Endothelial cell of umbilical vein (primary cell): Measurements from ENCODE around the gene LCAT. TPM values are rescaled to one million over a fixed set of nuclear protein-coding genes. Genes with fewer than 3 reads are reported as not detected.

ENCODE experiments used
- BruUV-seq: library from RNA; stranded (reverse); fragments of 400-500 nt; replicated peaks from 2 replicates; lab custom pipeline; 2021; lab: Mats Ljungman, UMichigan
- CTCF ChIA-PET: fragments of 300-600, 350-600 bp; sonication (Branson Sonifier 250); formaldehyde crosslinking; loops from one replicate; lab custom pipeline; 2021; ENCODE audit warnings: antibody characterized with exemption, inconsistent platforms; lab: Charles Lee
- POLR2A ChIA-PET: fragments of 300-600, 350-600 bp; sonication (Branson Sonifier 250); formaldehyde crosslinking; loops from one replicate; lab custom pipeline; 2021; ENCODE audit warnings: antibody characterized with exemption, inconsistent platforms; lab: Charles Lee
- DNase-seq: peaks from one replicate; pipeline ENCODE4 v3.0.0-alpha.2; 2011; ENCODE audit warnings: low read depth, low spot score
- FAIRE-seq: peaks from 2 replicates; lab custom pipeline; 2011; peaks lifted over from hg19 to GRCh38; lab: Jason Lieb, UNC
- H2AFZ ChIP-seq: 2 replicates; pipeline ENCODE4 v1.6.0; 2012; ENCODE audit warnings: low read depth, low read length, control low read depth, inconsistent platforms
- H3K27ac ChIP-seq: 2 replicates; pipeline ENCODE4 v1.5.1; 2011; ENCODE audit warnings: low read depth, mild to moderate bottlenecking, control low read depth, low read length, moderate library complexity; ENCODE audit not compliant: insufficient read depth
- H3K27me3 ChIP-seq, 2 experiments: 2 replicates each; pipeline versions ENCODE4 v1.6.0 to v1.6.1; 2011; ENCODE audit warnings: low read length in 2 of 2, mixed read lengths in 1 of 2; ENCODE audit not compliant: control insufficient read depth in 2 of 2, insufficient read depth in 2 of 2
- H3K36me3 ChIP-seq, 2 experiments: 2 replicates in 1 of 2; 3 replicates in 1 of 2; pipeline ENCODE4 v1.5.1; 2011; ENCODE audit warnings: low read length in 2 of 2, mild to moderate bottlenecking in 1 of 2, moderate library complexity in 1 of 2; ENCODE audit not compliant: control insufficient read depth in 2 of 2, insufficient read depth in 2 of 2; ENCODE audit errors: extremely low read depth in 1 of 2
- H3K4me1 ChIP-seq: 3 replicates; pipeline ENCODE4 v1.5.1; 2011; ENCODE audit warnings: mild to moderate bottlenecking, low read length; ENCODE audit not compliant: control insufficient read depth, insufficient read depth; ENCODE audit errors: extremely low read depth
- H3K4me2 ChIP-seq: 2 replicates; pipeline ENCODE4 v1.6.1; 2011; ENCODE audit warnings: low read length, control low read depth, mixed read lengths; ENCODE audit not compliant: insufficient read depth
- H3K4me3 ChIP-seq, 3 experiments: fragments of 200-600 bp in 1 of 3; sonication (generic), shearing (Covaris generic) in 1 of 3; replicated peaks in 1 of 3; 2 replicates each; pipeline ENCODE4 v1.5.1; 2011 to 2016; ENCODE audit warnings: control low read depth in 3 of 3, low read length in 3 of 3, mild to moderate bottlenecking in 2 of 3, inconsistent platforms in 1 of 3, low read depth in 1 of 3, moderate library complexity in 1 of 3; ENCODE audit not compliant: insufficient read depth in 1 of 3
- H3K79me2 ChIP-seq: 2 replicates; pipeline ENCODE4 v1.6.0; 2012; ENCODE audit warnings: low read length, inconsistent platforms; ENCODE audit not compliant: control insufficient read depth, insufficient read depth
- H3K9ac ChIP-seq: replicated peaks from 2 replicates; pipeline ENCODE3; 2011; ENCODE audit warnings: low read length, control low read depth; ENCODE audit not compliant: insufficient read depth; ENCODE audit errors: extremely low read depth
- H3K9me1 ChIP-seq: replicated peaks from 3 replicates; pipeline ENCODE4 v1.6.0; 2011; ENCODE audit warnings: mild to moderate bottlenecking, low read length; ENCODE audit not compliant: control insufficient read depth, insufficient read depth; ENCODE audit errors: extremely low read depth
- H3K9me3 ChIP-seq: replicated peaks from 2 replicates; pipeline ENCODE4 v1.5.1; 2012; ENCODE audit warnings: low read length, inconsistent platforms; ENCODE audit not compliant: control insufficient read depth, insufficient read depth
- H4K20me1 ChIP-seq: replicated peaks from 2 replicates; pipeline ENCODE3; 2011; ENCODE audit warnings: mild to moderate bottlenecking, low read length; ENCODE audit not compliant: control insufficient read depth, insufficient read depth; ENCODE audit errors: extremely low read depth
- CTCF ChIP-seq, 2 donors: IDR thresholded peaks; 1 replicate in 1 of 2; 2 replicates in 1 of 2; pipeline ENCODE4 v1.5.1; 2011; ENCODE audit warnings: low read length in 2 of 2, mild to moderate bottlenecking in 2 of 2, moderate library complexity in 2 of 2, control low read depth in 1 of 2, inconsistent platforms in 1 of 2, low read depth in 1 of 2; ENCODE audit not compliant: insufficient read depth in 1 of 2; ENCODE audit errors: extremely low read depth in 1 of 2
- EZH2 ChIP-seq: IDR thresholded peaks from 2 replicates; pipeline ENCODE4 v1.6.1; 2012; ENCODE audit warnings: borderline replicate concordance, low read depth, mild to moderate bottlenecking, moderate library complexity, low read length, inconsistent platforms; ENCODE audit not compliant: severe bottlenecking
- FOS ChIP-seq: IDR thresholded peaks from 2 replicates; pipeline ENCODE4 v1.6.1; 2011; ENCODE audit warnings: mild to moderate bottlenecking, low read length, moderate library complexity, borderline replicate concordance; ENCODE audit not compliant: insufficient read depth
- GATA2 ChIP-seq: IDR thresholded peaks from 2 replicates; pipeline ENCODE4 v1.7.0; 2011; ENCODE audit warnings: low read depth, mild to moderate bottlenecking, moderate library complexity, mixed read lengths, low read length; ENCODE audit not compliant: insufficient read length, insufficient read depth
- JUN ChIP-seq: IDR thresholded peaks from 2 replicates; pipeline ENCODE4 v1.6.1; 2011; ENCODE audit warnings: borderline replicate concordance, low read depth; ENCODE audit not compliant: insufficient read length, insufficient read depth
- MAX ChIP-seq: IDR thresholded peaks from 2 replicates; pipeline ENCODE4 v1.6.1; 2011; ENCODE audit not compliant: insufficient read depth, insufficient read length
- MYC ChIP-seq: IDR thresholded peaks from one replicate; pipeline ENCODE4 v1.6.1; 2011; ENCODE audit warnings: mild to moderate bottlenecking, low read depth, low read length
- POLR2A ChIP-seq: IDR thresholded peaks from 2 replicates; pipeline ENCODE4 v1.6.1; 2012; ENCODE audit warnings: low read depth, mild to moderate bottlenecking, control low read depth, low read length
- POLR2AphosphoS5 ChIP-seq: IDR thresholded peaks from 2 replicates; pipeline ENCODE4 v1.6.1; 2012; ENCODE audit warnings: low read depth, mild to moderate bottlenecking, control low read depth, low read length, moderate library complexity; ENCODE audit not compliant: insufficient read depth
- dilution Hi-C: fragments of 300-500 bp; cut with MboI; formaldehyde crosslinking; loops from one replicate; pipeline ENCODE4 v1.15.0; 2019; ENCODE audit warnings: low sequenced_read_pairs; ENCODE audit not compliant: extremely low pct_ligation_motif_present
- intact Hi-C: fragments of 100-400 bp; cut with micrococcal nuclease; formaldehyde crosslinking; loops from one replicate; pipeline ENCODE4 v1.10.0; 2022
- polyA plus RNA-seq, 4 experiments: library from polyadenylated mRNA; depleted of rRNA in 3 of 4; stranded (reverse) in 3 of 4; unstranded in 1 of 4; fragments of >200 nt; gene quantifications; 2 replicates each; pipeline versions ENCODE4 v1.2.1 to v1.2.3, GENCODE V29; 2011 to 2012; ENCODE audit warnings: missing spikeins in 1 of 4
- total RNA-seq: library from RNA; stranded (reverse); gene quantifications from 2 replicates; pipeline ENCODE4 v1.2.3, GENCODE V29; 2021

LCAT gene
- total and polyA plus RNA-seq, 2 donors (not counting 3 experiments of a cell fraction or from before 2014, with no cell fraction given), result 22.6 to 46.1 TPM

GRCh38 chr16:67982011-67982696 lies 38.2 kb upstream of the LCAT start:
- H3K9ac ChIP-seq, result no peak overlapping the region
- H3K27me3 ChIP-seq, result peaks cover 0 to 2% of the 10 kb centered on the region in 2 experiments
- no peaks in the 10 kb centered on the region for H3K36me3 ChIP-seq
- intact Hi-C loops (no loop called here), dilution Hi-C loops (no loop called here)
- no peaks in the 10 kb centered on the region for H3K79me2 ChIP-seq
- FAIRE-seq (no peak), DNase-seq (no peak)
- no peaks in the 10 kb centered on the region for H3K9me3 ChIP-seq
- ChIA-PET CTCF (interaction anchor here (1.0 to 1.8 kb wide), 3 partner anchors 10 to 59 kb away, joined by 3 to 7 read pairs (median 3); no protein-coding TSS in a partner anchor), POLR2A (no interaction called here)
- peaks cover 17% of the 10 kb centered on the region for H3K4me1 ChIP-seq
- H3K27ac ChIP-seq, result no peak overlapping the region
- H4K20me1 ChIP-seq, result no peaks in the 10 kb centered on the region
- TF ChIP-seq GATA2, result no peak
- TF ChIP-seq EZH2, result no peak
- TF ChIP-seq POLR2A, result no peak
- TF ChIP-seq FOS, result no peak
- no peak for TF ChIP-seq MYC
- no peak for TF ChIP-seq POLR2AphosphoS5
- TF ChIP-seq JUN, result no peak
- no peak for TF ChIP-seq MAX
- no peak for TF ChIP-seq CTCF (IDR thresholded peaks at IDR 0.05; ENCODE audit: extremely low read depth in 1 of 2, insufficient read depth in 1 of 2, low read depth in 1 of 2, low read length in 2 of 2)
- no TSS peak for BruUV-seq
- no peak overlapping the region for H2AFZ ChIP-seq
- H3K4me3 ChIP-seq, result no peak overlapping the region
- H3K4me2 ChIP-seq, result no peak overlapping the region
- no peaks in the 10 kb centered on the region for H3K9me1 ChIP-seq
